HG03280 (cell line): ENCODE data around the gene CCDC82.

ENCODE experiments used
- ATAC-seq: cut with Tn5 transposase; IDR thresholded peaks from one replicate; pipeline ENCODE4 v1.9.1; 2021; ENCODE audit warnings: mild to moderate bottlenecking, moderate library complexity; ENCODE audit not compliant: unreplicated experiment

CCDC82 gene

DNA sequence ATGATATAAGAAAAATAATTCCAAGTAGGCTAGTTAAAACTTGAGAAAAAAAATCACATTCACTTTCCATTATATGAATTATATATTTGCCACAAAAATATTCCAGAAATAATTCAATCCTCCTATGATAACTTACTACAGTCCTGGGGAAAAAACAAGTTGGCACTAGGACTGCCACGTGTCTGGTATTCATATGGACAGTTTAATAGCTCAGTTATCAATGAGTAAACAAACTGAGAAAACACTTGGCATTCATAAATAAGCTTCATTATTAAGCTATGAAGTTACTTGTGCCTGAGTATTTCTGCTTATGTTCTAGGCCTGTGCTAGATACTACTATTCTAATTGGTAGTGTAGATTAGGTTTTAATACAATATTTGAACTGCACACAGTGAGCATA, 24.2 kb downstream of the CCDC82 start:
- ATAC-seq = no peak

DNA sequence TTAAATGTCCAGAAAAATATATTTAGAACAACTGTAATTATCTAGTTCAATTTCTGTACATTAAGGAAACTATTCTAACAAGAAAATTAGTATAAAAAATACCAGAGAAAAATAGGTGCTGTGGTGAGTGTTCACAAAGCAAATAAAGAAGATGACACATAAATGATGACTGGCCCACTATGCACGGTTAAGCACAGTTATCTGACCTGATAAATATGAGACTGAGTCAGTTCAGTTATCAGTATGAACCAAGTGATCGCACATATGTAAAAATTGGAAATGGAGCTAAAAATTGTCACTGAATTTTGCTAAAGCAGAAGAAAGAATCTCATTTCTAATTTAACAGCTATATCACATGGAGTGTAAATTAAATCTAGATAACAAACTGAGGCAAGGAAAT, 27.9 kb downstream of the CCDC82 start:
- no peak for ATAC-seq

DNA sequence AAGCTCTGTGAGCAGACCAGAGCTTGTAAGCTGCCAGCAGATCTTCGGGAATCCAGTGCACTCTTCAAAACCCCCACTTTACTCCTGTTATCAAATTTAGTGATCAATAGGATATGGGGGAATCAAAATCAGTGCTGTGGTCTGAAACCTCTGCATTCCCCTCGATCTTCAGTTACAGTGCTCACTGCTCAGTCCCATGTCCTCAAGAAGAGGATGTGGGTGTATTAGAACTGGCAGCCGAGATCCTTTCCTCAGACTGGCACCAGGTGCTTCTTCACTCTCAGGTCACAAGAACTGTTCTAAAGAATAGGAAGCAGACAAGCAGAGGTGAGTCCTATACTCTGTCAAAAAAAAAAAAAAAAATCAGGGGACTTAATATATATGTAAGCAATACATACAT, 31.4 kb downstream of the CCDC82 start:
- ATAC-seq = no peak

DNA sequence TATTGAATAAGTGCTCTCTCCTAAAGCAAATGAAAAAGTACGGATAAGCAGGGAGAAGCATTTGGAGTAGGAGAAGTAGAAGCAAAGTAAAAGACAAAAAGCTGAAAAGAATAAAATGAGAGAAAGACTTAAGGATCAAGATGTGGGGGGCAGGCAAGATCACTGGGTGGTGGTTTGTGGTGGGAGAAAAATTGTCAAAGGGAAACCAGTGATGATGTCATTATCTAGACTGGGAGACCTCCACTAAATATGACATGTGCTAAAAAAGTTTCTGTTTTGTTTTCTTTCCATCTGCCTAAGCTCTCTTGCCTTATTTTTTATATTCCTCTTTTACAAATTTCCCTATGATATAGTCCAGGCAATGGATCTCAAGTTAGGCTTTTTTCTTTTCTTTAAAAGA, 31.9 kb downstream of the CCDC82 start:
- ATAC-seq = no peak

DNA sequence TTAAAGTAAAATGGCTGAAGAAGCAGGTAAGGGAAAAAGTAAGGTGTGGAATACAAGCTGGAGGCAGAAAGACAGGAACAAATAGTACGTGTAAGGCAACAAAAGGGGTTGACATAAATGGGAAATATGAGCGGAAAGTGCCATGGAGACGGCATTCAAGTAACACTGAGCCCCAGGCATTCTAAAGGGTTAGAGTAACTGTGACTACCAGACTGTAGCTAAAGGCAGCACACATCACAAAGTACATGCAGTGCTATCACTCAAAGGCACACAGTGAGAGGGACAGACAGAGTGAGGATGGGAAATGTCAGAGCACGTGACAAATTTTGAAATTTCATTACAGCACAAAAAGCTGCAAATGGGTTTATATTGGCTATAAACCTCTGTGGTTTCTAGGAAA, 32.9 kb downstream of the CCDC82 start:
- no peak for ATAC-seq

DNA sequence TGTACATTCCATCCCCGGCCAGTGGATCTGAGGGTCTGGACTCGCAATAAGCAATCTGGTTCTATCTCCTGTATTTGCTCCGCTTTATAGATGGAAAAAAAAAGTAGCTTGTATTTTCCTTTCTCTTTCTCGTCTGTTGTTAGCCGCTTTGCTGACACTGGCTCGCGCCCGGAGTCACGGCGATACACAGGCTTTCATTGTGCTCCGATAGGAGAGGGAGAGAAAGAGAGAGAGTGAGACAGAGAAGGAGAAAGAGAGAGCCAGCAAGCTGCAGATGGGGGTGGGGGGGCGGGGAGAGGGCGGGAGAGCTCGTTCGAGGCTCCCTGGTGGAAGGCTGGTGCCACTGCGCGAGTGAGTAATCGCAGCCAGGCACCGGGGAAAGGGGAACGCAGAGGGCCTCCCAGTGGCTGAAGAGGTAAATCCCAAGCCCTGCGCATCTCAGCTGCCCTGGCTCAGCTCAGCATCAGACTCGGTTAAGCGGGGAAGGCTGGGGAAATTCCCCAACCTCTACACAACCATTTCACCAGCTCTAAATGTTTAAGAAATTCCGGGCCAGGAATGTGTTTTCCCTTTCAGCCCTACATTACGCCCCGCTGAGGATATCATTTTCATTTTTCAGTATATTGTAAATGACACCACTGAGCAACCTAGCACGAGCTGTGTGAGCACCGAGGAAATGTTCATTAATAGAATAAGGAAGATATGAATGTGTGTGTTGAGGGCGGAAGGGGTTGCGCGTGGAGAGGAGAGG, 46.6 kb downstream of the CCDC82 start, which contains the start of gene MAML2:
TSS of gene MAML2 (minus strand) at position 235 of the 751 bp plus-strand sequence. CDS start 1,300 bp downstream, outside the sequence.
- peak; percentile 85 for ATAC-seq

DNA sequence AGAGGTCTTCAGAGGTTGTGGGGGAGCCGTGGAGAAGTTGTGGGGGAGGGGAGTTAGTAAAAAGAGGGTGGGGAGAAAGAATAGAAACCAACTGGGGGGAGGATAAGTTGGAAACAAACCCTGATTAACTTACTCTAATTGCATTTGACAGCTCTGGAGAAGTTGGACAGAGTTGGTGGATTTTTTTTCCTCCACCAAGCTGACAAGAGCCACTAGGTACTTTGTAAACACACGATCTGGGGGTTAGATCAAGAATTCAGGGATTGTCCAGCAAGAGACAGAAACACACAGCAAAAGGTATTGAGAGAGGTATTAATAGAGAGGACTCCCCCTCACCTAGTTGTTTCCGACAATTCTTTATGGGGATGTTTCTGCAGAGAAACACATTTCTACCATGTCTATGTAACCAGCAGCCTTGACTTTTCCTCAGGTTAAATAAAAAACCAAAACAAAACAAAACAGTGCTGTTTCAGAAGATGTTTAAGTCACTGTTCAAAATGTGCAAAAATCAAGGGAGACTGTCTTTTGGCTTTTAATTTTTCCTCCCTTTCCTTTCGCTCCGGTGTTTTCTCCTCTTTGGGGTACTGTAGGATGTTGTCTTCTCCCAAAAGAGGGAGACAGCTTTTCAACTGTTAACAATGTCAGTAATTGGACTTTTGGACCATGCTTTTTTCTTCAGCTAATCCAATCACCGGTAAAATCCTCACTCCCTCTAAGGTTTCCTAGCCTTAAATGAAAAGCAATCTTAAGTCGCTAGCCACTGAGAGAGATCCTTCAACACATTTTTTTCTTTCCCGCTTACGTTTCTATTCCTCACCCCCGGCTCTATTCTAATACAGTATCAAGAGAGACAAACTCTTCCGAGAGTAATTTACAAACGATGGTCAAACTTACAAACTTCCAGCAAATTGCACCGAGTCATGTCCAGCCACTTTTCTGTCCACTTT, 47.4 kb downstream of the CCDC82 start:
- no peak for ATAC-seq

DNA sequence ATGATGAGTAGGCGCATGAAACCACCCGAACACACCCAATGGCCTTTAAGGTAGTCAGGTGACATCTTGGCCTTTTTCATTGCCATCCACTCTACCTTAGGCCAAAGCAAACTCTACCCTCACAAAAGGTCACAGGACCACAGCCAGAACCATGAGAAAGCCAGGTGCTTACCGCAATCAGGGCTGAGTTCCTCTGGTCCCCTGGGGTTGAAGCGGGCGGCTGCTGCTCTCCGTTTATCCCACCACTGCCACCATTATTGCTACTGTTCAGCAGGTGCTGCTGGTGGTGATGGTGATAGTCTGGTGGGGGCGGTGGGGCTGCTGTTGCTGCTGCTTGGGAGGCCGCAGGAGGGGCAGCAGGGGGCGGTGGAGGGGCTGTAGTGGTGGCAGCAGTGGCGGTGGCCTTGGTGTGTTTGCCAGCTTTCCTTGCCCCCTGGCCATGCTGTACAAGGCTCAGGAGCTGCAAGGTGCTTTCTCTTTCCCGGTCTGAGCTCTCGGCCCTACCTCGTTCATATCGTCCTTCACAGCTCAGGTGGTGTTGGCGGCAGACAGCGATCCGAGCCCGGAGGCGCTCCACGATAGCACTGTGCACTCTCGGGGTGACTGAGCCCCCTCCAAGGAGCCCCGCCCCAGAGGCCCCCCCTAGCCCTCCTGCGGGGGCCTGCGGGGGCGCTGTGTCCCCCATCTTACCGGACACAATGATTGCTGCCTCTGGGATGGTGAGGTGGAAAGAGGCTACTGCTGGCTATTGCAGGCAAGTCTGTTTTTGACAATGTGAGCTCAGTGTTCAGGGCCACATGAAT, 48.3 kb downstream of the CCDC82 start:
- peak; percentile 37 for ATAC-seq

DNA sequence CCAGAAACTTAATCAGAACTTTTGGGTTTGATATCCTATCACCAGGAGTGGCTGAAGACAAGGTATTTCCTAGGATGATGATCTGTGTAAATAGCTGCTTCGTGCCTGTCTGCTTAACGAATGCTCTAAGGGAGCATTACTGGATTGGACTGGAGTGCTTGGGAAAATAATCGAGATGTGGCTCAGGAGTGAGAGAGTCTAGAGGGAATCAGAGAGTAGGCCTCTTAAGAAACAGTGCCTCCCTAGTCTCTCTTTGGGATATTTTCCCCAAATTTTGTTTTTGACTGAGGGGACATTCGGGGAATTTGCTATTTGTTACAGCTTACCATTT, 49.2 kb downstream of the CCDC82 start:
- ATAC-seq = no peak

DNA sequence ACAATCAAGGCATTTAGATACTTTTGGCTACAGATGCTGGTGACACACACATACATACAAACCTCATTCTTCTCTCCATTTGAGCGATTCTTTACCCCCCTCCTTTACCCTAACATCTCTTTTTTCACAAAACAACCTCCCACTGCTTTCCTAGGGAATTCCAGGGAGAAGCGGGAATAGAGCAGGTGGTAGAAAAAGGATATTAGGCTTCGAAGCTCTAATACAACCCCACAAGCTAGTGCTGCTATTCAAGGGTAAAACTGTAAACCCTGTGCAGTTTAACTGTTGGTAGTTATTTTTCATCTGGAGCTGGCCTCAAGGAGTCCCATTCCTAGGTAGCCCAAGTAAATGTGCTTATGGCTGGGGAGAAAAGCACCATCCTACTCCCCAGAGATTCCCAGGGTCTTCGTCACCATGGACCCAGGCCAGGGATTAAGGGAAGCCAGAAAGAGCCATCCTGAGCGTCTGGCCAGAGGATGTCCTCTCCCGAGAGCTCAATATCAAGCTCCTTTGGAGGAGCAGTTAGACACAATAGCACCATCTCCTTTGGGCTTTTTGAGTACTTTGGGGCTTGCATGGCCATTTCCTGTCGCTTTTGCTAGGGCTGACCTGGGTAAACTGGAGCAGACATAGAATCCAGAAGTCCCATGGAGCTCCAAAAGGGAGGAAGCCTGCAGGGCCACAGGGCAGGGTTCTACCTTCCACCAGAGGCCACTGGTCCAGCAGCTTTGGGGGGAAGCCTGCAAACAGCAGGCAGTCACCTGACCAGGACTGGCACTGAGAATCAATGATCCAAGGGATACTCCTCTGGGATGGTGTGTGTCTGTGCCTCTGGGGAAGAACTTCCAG, 49.8 kb downstream of the CCDC82 start:
- no peak for ATAC-seq

DNA sequence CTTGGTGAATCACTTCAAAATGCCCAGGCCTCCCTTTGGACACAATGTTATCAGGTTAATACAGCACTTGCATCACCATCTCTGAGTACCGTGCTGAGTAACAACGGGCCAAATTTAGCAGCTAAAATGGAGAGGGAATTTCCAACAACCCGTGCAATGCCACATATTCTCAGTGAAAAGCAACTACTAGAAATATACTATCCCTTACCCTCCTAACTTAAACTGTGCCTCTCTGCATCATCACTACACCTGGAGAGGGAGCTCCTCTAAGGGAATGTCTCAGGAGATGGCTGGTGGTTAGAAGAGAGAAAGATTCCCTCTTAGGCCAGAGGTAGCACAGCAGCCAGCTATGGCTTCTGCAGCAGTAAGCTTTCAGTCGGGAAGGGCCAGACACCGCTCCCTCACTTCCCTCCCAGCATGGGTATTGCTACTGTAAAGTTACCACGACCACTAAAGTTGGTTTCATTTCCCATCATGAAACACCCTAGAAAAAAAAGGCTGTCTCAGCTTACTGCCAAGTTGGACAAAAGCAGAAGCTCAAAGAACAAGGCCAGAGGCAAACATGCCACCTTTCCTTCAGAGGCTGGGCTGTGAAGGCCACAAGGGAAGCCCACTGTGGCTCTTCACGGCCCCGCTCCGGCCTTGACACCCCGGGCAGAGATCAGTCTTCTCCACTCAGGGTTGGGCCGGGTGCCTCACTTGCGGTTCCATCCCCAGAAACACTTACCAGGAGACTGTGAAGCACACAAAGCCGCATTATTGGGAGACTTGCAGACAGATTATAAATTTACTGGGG, 50.6 kb downstream of the CCDC82 start:
- ATAC-seq = peak; percentile 35

DNA sequence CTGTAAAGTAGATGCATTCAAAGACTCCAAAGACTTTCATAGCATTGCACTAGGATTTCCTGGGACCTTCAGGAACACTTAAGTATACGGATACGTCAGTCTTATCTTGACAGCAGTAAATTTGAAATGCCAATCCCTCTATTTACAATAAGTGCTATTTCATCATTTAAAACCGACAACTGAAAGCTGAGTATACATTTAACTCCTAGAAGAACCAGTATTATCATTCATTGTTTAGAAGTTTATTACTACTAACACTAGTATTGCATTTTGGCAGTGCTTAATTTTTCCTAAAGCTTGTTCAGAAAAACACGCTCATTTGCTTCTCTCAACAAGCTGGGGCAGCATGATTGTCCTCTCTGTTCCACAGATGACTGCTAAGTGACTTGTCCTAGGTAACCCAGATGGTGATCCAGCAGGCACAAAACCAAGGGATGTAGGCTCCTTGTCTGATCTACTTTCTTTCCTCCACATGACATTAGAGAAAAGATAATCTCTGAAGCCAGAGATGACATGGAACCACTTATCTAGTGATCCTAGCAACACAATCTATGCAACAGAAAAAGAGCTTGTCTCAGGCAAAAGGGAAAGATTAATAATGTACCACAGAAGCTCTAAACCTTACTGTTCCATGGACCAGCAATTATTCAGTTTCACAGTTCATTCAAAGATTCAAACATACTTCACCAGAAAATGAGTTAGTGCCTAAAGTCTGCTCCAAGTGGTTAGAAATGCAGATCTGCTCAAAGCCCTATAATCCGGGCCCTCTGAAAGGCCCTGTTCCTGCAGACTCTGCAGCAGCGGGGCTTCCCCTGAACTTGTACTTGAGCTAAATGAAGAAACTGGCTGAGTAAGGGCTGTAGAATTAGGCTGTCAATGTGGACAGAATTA, 51.9 kb downstream of the CCDC82 start:
- no peak for ATAC-seq

DNA sequence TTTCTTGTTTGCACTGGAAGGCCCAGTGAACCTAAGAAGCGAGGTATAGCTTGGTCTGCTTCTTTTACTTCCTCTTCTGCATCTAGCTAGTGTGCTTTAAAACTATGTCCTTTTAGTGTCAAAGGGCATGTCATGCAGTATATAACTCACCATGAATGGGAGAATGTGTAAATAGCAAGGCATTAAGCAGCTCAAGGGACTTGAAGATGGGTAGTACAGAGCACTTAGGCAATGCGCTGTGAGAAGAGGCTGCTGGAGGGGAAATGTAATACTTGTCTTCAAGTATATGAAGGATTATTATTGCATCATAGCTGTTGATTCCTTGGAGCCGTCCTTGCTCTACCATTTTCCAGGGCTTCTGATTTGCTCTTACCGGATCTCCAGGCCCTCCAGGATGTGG, 54.3 kb downstream of the CCDC82 start:
- ATAC-seq = no peak

DNA sequence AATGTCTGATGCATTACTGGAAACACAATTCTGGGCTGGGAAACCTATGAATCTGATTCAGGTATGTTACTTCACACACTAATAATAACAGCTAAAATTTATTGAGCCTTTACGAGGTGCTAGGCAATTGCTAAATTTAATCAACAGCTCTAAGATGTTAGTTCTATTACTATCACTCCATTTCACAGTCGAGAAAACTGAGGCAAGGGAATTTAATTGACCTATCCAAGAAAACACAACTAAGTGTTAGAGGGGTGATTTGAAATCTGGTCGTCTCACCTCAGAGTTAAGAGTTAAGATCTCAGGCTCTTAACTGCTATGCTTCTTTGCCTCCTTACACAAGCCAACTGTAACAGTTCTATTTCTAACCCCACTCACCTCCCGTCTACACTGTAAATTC, 55.5 kb downstream of the CCDC82 start:
- ATAC-seq = no peak

DNA sequence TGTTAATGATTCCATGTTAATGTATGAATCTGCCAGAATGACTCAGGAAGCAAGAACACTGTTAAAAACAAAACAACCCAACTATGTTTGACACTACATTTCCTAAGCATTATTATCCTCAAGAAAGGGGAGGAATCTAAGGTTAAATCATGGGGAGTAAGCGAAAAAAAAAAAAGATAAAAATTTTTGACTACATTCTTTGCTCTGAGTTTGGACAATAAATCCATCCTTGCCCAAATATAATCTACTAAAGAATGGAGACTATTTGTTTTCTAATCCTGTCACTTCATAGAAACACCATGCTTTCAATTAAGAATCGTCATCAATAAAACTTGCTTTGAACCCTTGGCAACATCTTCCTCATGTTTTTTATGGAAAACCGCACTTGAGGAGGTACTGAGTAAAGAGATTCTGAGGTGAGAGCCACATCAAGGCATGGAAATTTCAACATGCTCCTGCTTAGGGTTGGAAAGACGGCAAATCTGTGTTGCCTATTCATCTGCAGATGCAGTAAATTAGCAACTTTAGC, 56.5 kb downstream of the CCDC82 start:
- no peak for ATAC-seq

DNA sequence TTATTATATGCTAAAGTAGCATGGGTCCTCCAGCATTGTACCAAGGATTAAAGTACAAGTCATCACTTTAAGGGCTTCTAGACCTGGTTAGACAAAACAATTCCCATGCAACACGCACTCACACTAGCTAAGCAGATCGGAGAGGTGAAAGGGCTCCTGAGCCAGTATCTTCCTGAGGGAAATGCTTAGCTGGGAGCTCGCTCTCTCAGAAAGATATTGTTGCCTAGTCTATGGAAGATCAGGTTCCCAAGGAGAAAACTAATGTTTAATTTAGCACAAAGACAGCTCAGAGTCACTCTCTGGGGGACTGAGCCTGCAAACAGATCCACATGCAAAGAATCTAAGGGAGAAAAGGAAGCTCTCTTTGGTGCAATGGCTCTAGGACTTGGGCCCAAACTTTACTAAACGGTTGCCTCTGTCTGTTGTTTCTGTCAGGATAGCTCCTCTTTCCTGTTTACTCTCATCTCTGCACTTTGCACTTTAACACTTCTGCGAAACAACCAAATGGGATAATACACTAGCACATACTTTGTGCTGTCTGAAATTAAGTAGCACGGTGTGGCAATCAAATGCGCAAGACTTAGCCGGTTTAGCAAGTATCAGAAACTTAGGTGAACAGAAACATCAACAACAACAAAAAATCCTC, 57.5 kb downstream of the CCDC82 start:
- no peak for ATAC-seq

DNA sequence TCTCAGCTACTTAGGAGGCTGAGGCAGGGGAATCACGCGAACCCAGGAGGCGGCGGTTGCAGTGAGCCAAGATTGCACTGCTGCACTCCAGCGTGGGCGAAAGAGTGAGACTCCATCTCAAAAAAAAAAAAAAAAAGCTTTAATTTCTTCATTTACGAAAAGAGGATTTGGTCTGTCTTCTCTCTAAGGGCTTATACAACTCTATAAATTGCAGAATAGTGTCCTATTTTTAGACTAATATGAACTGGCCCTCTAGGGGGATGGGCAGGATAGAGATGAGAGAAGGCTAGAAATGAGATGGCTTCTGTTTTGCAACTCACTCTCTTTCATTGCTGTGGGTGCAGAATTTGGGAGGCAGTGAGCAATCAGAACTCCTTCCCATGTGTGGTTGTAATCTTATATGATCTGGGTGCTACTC, 58.0 kb downstream of the CCDC82 start:
- no peak for ATAC-seq

DNA sequence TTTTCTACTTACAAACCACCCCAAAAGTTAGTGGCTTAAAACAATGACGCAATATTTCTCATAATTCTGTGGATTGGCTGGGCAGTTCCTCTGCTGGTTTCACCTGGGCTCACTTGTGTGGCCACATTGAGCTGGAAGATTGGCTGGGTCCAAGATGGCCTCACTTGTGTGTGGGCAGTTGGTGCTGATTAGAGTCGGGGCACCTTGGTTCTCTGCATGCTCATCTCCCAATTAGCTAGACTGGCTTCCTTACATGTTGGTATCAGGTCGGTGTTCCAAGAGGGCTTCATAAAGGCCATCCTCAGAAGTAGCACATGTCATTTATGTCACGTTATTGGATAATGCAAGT, 59.2 kb downstream of the CCDC82 start:
- ATAC-seq = no peak
